Tibial artery (tissue), 4 donors: ENCODE results near the gene DRD2.

Experiments used
- DNase-seq, 2 donors: peaks; one replicate each; pipeline ENCODE4 v3.0.0-alpha.2; 2019
- H3K27ac ChIP-seq, 2 donors: fragments of 200-600 bp; sonication (generic) in 1 of 2; 1 replicate in 1 of 2; 2 replicates in 1 of 2; pipeline ENCODE4 v1.5.1; 2018 to 2019; ENCODE audit warnings: mild to moderate bottlenecking in 1 of 2
- H3K27me3 ChIP-seq, 2 donors: fragments of 200-600 bp; sonication (generic) in 1 of 2; one replicate each; pipeline versions ENCODE4 v1.5.1 to v1.6.0; 2016 to 2019
- H3K36me3 ChIP-seq, 3 donors: fragments of 200-600 bp; sonication (generic) in 2 of 3; one replicate each; pipeline ENCODE4 v1.5.1; 2016 to 2019; ENCODE audit warnings: mild to moderate bottlenecking in 2 of 3
- H3K4me1 ChIP-seq, 4 donors: fragments of 200-600 bp; sonication (generic) in 2 of 4; 1 replicate in 3 of 4; 2 replicates in 1 of 4; pipeline ENCODE4 v1.5.1; 2016 to 2019
- H3K4me3 ChIP-seq, 2 donors: fragments of 200-600 bp; sonication (generic) in 1 of 2; 1 replicate in 1 of 2; 2 replicates in 1 of 2; pipeline ENCODE4 v1.5.1; 2018 to 2019; ENCODE audit warnings: mild to moderate bottlenecking in 2 of 2
- H3K9me3 ChIP-seq, 3 donors: fragments of 200-600 bp; sonication (generic) in 1 of 3; one replicate each; pipeline ENCODE4 v1.5.1; 2016 to 2019
- intact Hi-C: fragments of 100-400 bp; cut with DNase I; formaldehyde crosslinking; loops from one replicate; pipeline ENCODE4 v1.15.0; 2023; ENCODE audit warnings: low total_unique reads
- TF ChIP-seq, protein P1 (sequence below), 2 experiments: fragments of 200-600 bp in 1 of 2; fragments of 450-650 bp in 1 of 2; IDR thresholded peaks; one replicate each; pipeline ENCODE4 v1.5.1; 2017 to 2019; ENCODE audit warnings: antibody characterized with exemption in 2 of 2, mild to moderate bottlenecking in 1 of 2, moderate library complexity in 1 of 2

The DRD2 gene

DNA sequence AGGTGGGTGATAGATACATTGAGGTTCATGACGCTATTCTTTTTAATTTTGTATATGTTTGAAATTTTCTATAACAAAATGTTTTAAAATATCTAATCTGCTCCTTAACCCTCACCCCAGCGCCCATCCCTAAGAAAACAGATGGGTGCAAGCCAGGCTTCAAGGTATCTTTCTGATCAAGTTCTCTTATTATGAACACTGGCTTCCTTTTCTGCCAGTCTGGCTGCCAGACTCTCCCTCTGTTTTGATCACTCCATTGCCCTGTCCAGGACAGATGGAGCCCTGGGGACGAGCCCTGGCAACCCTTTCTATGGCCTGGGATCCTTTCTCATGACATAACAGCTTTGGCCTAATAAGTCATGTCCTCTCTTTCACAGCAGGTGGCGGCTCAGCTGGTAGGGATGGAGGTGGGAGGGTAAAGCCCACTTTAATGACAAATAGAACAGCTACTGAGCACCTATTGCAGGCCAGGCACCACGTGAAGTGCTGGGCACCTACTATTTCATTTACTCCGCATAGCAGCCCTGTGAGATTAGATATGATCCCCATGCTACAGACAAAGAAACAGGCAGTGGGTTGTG is 38.4 kb downstream of the DRD2 start:
- Histone ChIP-seq H3K27ac (no peak overlapping the region), H3K27me3 (peaks cover 0 to 4% of the 10 kb centered on the region in 2 donors), H3K4me1 (no peaks in the 10 kb centered on the region), H3K9me3 (no peaks in the 10 kb centered on the region), H3K36me3 (no peaks in the 10 kb centered on the region), H3K4me3 (no peak overlapping the region)
- no peak for DNase-seq
- TF ChIP-seq, protein P1, sequence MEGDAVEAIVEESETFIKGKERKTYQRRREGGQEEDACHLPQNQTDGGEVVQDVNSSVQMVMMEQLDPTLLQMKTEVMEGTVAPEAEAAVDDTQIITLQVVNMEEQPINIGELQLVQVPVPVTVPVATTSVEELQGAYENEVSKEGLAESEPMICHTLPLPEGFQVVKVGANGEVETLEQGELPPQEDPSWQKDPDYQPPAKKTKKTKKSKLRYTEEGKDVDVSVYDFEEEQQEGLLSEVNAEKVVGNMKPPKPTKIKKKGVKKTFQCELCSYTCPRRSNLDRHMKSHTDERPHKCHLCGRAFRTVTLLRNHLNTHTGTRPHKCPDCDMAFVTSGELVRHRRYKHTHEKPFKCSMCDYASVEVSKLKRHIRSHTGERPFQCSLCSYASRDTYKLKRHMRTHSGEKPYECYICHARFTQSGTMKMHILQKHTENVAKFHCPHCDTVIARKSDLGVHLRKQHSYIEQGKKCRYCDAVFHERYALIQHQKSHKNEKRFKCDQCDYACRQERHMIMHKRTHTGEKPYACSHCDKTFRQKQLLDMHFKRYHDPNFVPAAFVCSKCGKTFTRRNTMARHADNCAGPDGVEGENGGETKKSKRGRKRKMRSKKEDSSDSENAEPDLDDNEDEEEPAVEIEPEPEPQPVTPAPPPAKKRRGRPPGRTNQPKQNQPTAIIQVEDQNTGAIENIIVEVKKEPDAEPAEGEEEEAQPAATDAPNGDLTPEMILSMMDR (IDR thresholded peaks at IDR 0.05) = no peak
- intact Hi-C loops = no loop called here

DNA sequence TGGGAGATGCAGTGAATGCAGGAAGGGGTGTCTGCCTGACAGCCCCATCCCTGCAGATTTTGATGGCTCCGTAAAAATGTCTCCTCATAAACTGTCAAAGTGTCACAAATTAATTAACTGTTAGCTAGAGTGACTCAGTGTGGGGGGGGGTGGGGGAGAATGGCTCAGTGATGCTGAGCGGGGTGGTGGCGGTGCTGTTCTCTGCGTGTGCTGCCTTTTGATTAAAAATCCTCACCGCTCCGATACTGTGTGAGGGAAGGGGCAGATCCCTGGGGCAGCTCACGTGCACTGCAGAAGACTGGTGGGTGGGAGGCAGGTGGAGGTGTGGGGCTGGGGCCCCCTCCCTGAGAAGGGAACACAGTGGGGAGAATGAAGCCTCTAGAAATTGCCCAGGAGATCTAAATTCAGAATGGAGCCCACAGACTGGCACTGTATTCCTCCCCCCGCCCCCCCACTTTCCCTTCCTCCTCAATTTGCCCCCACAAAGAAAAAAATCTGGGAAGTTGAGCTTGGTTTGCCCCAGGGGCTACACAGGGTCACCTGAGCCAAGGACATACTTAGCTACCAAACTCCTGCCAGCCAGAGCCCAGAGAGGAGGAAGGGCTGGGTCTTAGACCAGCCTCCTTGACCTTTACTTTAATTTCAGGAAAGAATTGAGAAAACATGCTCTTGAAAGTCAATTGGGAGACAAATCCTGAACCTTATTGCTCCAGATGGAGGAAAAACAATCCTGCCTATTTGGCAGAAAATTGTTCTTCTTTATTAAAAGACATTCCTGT is 39.8 kb downstream of the DRD2 start:
- H3K9me3 ChIP-seq = no peaks in the 10 kb centered on the region
- peaks cover 0 to 4% of the 10 kb centered on the region in 2 donors for H3K27me3 ChIP-seq
- intact Hi-C loops = no loop called here
- no peak overlapping the region for H3K4me3 ChIP-seq
- no peak for DNase-seq
- TF ChIP-seq, protein P1 (IDR thresholded peaks at IDR 0.05) = no peak
- H3K27ac ChIP-seq = no peak overlapping the region
- no peaks in the 10 kb centered on the region for H3K4me1 ChIP-seq
- no peaks in the 10 kb centered on the region for H3K36me3 ChIP-seq

DNA sequence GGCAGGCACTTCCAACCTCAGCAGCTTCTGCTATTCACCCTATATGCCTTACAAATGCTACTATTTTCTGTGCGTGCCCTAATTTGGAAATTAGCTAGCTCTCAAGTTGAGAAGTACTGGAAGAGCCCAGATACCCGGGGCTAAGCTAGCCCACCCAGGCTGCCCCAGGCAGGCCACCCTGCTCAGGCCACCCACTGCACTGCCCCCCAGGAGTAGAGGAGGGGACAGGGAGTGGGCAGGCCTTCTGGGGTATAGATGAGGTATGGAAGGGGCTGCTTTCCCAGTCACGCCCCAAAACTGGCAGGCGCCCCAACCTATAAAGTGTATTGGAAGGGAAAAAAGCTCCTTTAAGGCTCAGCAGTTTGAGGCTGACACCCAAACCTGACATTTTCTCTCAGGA is 43.5 kb downstream of the DRD2 start:
- Histone ChIP-seq H3K27ac (no peak overlapping the region), H3K36me3 (no peaks in the 10 kb centered on the region), H3K9me3 (no peaks in the 10 kb centered on the region), H3K4me1 (no peaks in the 10 kb centered on the region), H3K27me3 (no peaks in the 10 kb centered on the region), H3K4me3 (no peak overlapping the region)
- no peak for DNase-seq
- TF ChIP-seq, protein P1 (IDR thresholded peaks at IDR 0.05) = no peak
- intact Hi-C loops = no loop called here

DNA sequence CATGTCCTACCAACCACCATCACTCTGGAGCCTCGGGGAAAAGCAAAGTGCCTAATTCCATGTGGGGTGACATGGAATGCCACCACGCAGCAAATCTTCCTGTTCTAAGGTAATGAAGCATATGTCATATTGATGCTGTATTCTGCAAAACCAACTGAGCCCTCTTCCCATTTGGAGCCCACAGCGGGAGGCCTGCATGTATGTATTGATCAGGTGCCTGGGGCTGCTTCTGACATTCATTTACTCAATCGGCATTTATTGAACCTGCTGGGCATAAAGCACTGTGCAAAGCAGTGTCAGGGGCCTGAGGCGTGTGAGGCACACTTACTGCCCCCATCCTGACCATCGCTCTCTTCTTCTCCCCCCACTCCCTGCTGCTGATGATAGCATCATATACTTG is 48.5 kb downstream of the DRD2 start:
- no peaks in the 10 kb centered on the region for H3K36me3 ChIP-seq
- DNase-seq = no peak
- intact Hi-C loops = no loop called here
- H3K9me3 ChIP-seq = no peaks in the 10 kb centered on the region
- TF ChIP-seq, protein P1 (IDR thresholded peaks at IDR 0.05) = no peak
- H3K27me3 ChIP-seq = peaks cover 0 to 2% of the 10 kb centered on the region in 2 donors
- H3K4me1 ChIP-seq = no peaks in the 10 kb centered on the region
- H3K4me3 ChIP-seq = no peak overlapping the region
- no peak overlapping the region for H3K27ac ChIP-seq

DNA sequence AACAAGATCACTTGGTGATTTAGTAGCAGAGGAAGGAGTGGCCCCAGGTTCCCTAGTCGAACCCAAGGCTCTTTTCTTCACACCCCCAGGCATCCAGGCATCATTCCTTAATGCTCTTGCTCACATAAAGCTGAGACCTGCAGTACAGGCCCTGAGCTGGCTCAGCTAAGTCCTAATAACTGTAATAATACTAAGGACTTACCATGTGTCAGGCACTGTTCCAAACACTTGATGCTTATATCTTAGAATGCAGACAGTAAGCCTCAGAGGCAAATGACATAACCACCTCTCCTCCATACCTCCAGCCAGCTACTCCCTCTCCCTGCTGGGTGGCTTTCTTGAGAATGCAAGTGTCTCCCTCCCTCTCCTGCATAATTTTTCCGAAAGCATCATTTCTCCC is 54.4 kb downstream of the DRD2 start:
- TF ChIP-seq, protein P1 (IDR thresholded peaks at IDR 0.05) = no peak
- Histone ChIP-seq H3K27ac (no peak overlapping the region), H3K27me3 (peaks cover 0 to 3% of the 10 kb centered on the region in 2 donors), H3K4me3 (no peak overlapping the region), H3K4me1 (no peaks in the 10 kb centered on the region), H3K36me3 (no peaks in the 10 kb centered on the region), H3K9me3 (no peaks in the 10 kb centered on the region)
- intact Hi-C loops = no loop called here
- DNase-seq = no peak
